GM21515 (cell line): ENCODE data around the gene TRIM63.
"Not testable (repeated sequence)": the region's sequence is repeated elsewhere in the genome, so short reads cannot be mapped to it uniquely, and the experiment has no call there.

Experiments used
- ATAC-seq: cut with Tn5 transposase; IDR thresholded peaks from one replicate; pipeline ENCODE4 v1.9.1; 2021; ENCODE audit not compliant: unreplicated experiment

The TRIM63 gene

GRCh38 chr1:26067432-26067911 lies at the start of gene TRIM63:
Gene TRIM63 (minus strand): TSS chr1:26067630. CDS start chr1:26067494, 136 bp downstream.
- no peak for ATAC-seq

- ATAC-seq, result no peak
These were observed 46.9 kb upstream of the TRIM63 start for GRCh38 chr1:26114165-26114927.

- ATAC-seq, result peak; percentile 5
These were observed 45.0 kb upstream of the TRIM63 start for GRCh38 chr1:26112407-26112775.

GRCh38 chr1:26111530-26112406 lies 44.3 kb upstream of the TRIM63 start, which contains the start of gene PDIK1L:
Gene PDIK1L (plus strand): TSS chr1:26111824. CDS start chr1:26114309, 2,485 bp downstream.
- ATAC-seq, result peak; percentile 59

- ATAC-seq, result peak; percentile 37
These were observed 43.5 kb upstream of the TRIM63 start for GRCh38 chr1:26110731-26111529.

GRCh38 chr1:26109229-26110164 lies 42.1 kb upstream of the TRIM63 start:
- no peak for ATAC-seq

- ATAC-seq, result not testable (repeated sequence)
These were observed 37.8 kb upstream of the TRIM63 start for GRCh38 chr1:26105226-26105548.

- ATAC-seq, result no peak
These were observed 35.1 kb upstream of the TRIM63 start for GRCh38 chr1:26102526-26102925.

GRCh38 chr1:26102119-26102518 lies 34.7 kb upstream of the TRIM63 start:
- no peak for ATAC-seq

- ATAC-seq, result not testable (repeated sequence)
These were observed 32.8 kb upstream of the TRIM63 start for GRCh38 chr1:26100204-26100603.

- no peak for ATAC-seq
These were observed 32.4 kb upstream of the TRIM63 start for GRCh38 chr1:26099780-26100179.

GRCh38 chr1:26098602-26099001 lies 31.2 kb upstream of the TRIM63 start:
- ATAC-seq, result no peak

GRCh38 chr1:26097696-26098095 lies 30.3 kb upstream of the TRIM63 start:
- ATAC-seq, result no peak

GRCh38 chr1:26096471-26096870 lies 29.0 kb upstream of the TRIM63 start:
- ATAC-seq, result no peak

GRCh38 chr1:26094677-26095383 lies 27.4 kb upstream of the TRIM63 start:
- ATAC-seq, result no peak

GRCh38 chr1:26094076-26094669 lies 26.7 kb upstream of the TRIM63 start:
- no peak for ATAC-seq

- not testable (repeated sequence) for ATAC-seq
These were observed 26.1 kb upstream of the TRIM63 start for GRCh38 chr1:26093569-26093968.

- ATAC-seq, result no peak
These were observed 25.0 kb upstream of the TRIM63 start for GRCh38 chr1:26092422-26092821.

GRCh38 chr1:26090893-26091292 lies 23.5 kb upstream of the TRIM63 start:
- ATAC-seq, result no peak
